Erythroblast (primary cell): ENCODE measurements around the gene NXT1.

Experiments used
- GATA1 ChIP-seq: IDR thresholded peaks from 2 replicates; pipeline ENCODE4 v1.6.1; 2011; ENCODE audit warnings: low read depth, mild to moderate bottlenecking, control low read depth, low read length, moderate library complexity
- POLR2A ChIP-seq: IDR thresholded peaks from 2 replicates; pipeline ENCODE4 v1.6.1; 2011; ENCODE audit warnings: mild to moderate bottlenecking, low read length

DNA sequence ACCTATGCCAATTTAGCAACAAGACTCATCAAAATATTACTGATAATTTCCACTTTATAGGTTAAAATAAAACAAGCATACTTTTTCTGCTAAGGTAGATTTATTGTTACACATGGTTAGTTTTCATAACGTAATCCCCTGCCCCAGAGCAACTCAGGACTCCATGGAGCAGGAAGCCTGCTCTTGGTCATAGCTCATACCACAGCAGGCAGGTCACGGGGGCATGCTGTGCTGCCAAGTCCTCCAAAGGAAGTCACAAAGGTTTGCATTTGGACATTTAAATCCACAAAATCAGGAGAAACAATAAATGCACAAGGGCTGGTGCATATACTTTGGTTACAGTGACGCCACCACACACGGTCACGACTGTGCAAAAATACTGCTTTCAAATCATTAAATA, 23.9 kb downstream of the NXT1 start:
- TF ChIP-seq POLR2A (no peak), GATA1 (no peak)
